ENCODE results near the gene ELAPOR2.
"Not testable (repeated sequence)": the region's sequence is repeated elsewhere in the genome, so short reads cannot be mapped to it uniquely, and the experiment has no call there.

The ELAPOR2 gene

DNA sequence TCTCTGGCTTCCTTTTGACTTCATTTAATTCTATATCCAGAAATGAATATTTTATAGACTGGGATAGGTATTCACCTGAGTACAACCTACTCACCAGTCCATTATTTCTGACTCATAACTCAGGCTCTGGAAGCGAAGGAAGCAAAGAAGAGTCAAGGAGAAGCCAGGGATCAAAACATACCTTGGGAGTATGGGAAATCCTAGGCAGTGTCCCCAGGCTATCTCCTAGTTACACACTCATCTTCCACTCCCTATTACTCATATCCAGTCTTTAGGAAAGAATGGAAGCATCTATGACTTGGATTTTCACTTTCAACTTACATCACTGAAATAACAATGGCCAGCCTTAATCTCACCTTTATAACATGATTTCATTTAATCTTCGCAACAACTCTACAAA lies 40.9 kb upstream of the ELAPOR2 start:
- no peak for DNase-seq
- in situ Hi-C loops (cut with HindIII; ENCODE audit: low pct_ligation_motif_present, low sequenced_read_pairs), result no loop called here
- Histone ChIP-seq H3K27me3 (replicated peaks) (no peaks in the 10 kb centered on the region), H3K4me3 (ENCODE audit: low read depth, low read length) (no peak overlapping the region), H3K27ac (no peak overlapping the region), H3K36me3 (replicated peaks) (no peaks in the 10 kb centered on the region)
- TF ChIP-seq, protein P1, sequence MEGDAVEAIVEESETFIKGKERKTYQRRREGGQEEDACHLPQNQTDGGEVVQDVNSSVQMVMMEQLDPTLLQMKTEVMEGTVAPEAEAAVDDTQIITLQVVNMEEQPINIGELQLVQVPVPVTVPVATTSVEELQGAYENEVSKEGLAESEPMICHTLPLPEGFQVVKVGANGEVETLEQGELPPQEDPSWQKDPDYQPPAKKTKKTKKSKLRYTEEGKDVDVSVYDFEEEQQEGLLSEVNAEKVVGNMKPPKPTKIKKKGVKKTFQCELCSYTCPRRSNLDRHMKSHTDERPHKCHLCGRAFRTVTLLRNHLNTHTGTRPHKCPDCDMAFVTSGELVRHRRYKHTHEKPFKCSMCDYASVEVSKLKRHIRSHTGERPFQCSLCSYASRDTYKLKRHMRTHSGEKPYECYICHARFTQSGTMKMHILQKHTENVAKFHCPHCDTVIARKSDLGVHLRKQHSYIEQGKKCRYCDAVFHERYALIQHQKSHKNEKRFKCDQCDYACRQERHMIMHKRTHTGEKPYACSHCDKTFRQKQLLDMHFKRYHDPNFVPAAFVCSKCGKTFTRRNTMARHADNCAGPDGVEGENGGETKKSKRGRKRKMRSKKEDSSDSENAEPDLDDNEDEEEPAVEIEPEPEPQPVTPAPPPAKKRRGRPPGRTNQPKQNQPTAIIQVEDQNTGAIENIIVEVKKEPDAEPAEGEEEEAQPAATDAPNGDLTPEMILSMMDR (IDR thresholded peaks at IDR 0.05; ENCODE audit: low read depth, low read length, missing control alignments), result no peak

DNA sequence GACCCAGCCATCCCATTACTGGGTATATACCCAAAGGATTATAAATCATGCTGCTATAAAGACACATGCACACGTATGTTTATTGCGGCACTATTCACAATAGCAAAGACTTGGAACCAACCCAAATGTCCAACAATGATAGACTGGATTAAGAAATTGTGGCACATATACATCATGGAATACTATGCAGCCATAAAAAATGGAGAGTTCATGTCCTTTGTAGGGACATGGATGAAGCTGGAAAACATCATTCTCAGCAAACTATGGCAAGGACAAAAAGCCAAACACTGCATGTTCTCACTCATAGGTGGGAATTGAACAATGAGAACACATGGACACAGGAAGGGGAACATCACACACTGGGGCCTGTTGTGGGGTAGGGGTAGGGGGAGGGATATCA lies 37.9 kb upstream of the ELAPOR2 start:
- DNase-seq; H3K27me3 ChIP-seq (replicated peaks); H3K4me3 ChIP-seq (ENCODE audit: low read depth, low read length); H3K27ac ChIP-seq; in situ Hi-C loops (cut with HindIII; ENCODE audit: low pct_ligation_motif_present, low sequenced_read_pairs); H3K36me3 ChIP-seq (replicated peaks): not testable (repeated sequence)

DNA sequence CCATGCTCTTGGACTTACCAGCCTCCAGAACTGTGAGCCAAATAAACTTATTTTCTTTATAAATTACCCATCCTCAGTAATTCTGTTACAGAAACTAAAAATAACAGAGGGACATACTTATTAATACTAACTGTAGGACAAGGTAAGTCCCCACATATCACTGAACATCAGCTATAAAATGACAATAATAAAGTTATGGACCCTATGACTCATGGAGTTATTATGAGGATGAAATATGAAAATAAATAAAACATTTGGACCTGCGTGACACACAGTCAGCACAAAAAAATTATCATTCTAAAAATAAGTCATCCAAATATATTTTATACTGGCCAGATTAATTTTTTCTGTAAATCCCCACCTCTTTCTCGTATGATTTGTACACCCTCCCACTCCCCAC lies 34.9 kb upstream of the ELAPOR2 start:
- in situ Hi-C loops (cut with HindIII; ENCODE audit: low pct_ligation_motif_present, low sequenced_read_pairs), result no loop called here
- DNase-seq, result no peak
- Histone ChIP-seq H3K27ac (no peak overlapping the region), H3K36me3 (replicated peaks) (no peaks in the 10 kb centered on the region), H3K27me3 (replicated peaks) (no peaks in the 10 kb centered on the region), H3K4me3 (ENCODE audit: low read depth, low read length) (no peak overlapping the region)
- TF ChIP-seq, protein P1 (IDR thresholded peaks at IDR 0.05; ENCODE audit: low read depth, low read length, missing control alignments), result no peak

- H3K4me3 ChIP-seq (ENCODE audit: low read depth, low read length), result no peak overlapping the region
- H3K27ac ChIP-seq, result no peak overlapping the region
- no peaks in the 10 kb centered on the region for H3K27me3 ChIP-seq (replicated peaks)
- DNase-seq, result no peak
- TF ChIP-seq, protein P1 (IDR thresholded peaks at IDR 0.05; ENCODE audit: low read depth, low read length, missing control alignments), result no peak
- in situ Hi-C loops (cut with HindIII; ENCODE audit: low pct_ligation_motif_present, low sequenced_read_pairs), result no loop called here
- H3K36me3 ChIP-seq (replicated peaks), result no peaks in the 10 kb centered on the region
Observed at GRCh38 chr7:87092568-87093091, 33.2 kb upstream of the ELAPOR2 start.

GRCh38 chr7:87091487-87092066 lies 32.1 kb upstream of the ELAPOR2 start:
- Histone ChIP-seq H3K27me3 (replicated peaks) (no peaks in the 10 kb centered on the region), H3K4me3 (ENCODE audit: low read depth, low read length) (no peak overlapping the region), H3K27ac (no peak overlapping the region), H3K36me3 (replicated peaks) (no peaks in the 10 kb centered on the region)
- in situ Hi-C loops (cut with HindIII; ENCODE audit: low pct_ligation_motif_present, low sequenced_read_pairs), result no loop called here
- DNase-seq, result no peak
- TF ChIP-seq, protein P1 (IDR thresholded peaks at IDR 0.05; ENCODE audit: low read depth, low read length, missing control alignments), result no peak

DNA sequence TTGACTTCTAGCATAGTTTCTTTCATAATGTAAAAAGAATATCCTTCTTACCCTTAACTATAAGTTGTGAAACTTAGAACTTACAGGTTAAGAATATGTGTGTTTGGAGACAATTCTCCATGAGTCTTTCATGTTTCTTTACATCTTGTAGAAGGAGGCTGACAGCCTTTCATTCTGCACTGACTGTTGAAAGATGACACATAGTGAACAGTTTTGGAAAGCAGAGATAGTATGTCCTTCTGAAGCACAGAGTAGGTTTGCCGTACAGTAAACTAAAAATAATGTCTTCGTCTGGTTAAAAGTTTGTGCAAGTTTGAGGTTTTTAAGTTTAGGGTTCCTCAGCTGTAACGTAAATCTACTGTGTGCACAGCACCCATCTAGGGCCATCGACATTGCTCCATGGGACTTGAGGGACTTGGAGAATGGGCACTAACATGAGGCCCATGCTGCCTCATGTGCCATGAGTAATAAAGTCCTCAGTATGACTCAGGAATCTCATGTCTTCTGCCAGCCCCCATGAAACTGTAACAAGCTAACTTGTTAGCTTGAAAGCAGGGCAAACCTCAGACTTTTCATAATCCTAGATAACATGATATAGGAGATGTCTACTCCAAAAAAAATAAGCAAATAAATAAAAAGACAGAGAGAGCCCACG lies 24.5 kb upstream of the ELAPOR2 start:
- DNase-seq, result no peak
- TF ChIP-seq, protein P1 (IDR thresholded peaks at IDR 0.05; ENCODE audit: low read depth, low read length, missing control alignments), result no peak
- in situ Hi-C loops (cut with HindIII; ENCODE audit: low pct_ligation_motif_present, low sequenced_read_pairs), result no loop called here
- Histone ChIP-seq H3K27ac (no peak overlapping the region), H3K4me3 (ENCODE audit: low read depth, low read length) (no peak overlapping the region), H3K27me3 (replicated peaks) (no peaks in the 10 kb centered on the region), H3K36me3 (replicated peaks) (no peaks in the 10 kb centered on the region)
